ENCODE measurements around the gene PRKAG2.
"Not testable (repeated sequence)": the region's sequence is repeated elsewhere in the genome, so short reads cannot be mapped to it uniquely, and the experiment has no call there.

PRKAG2 gene

GRCh38 chr7:151849008-151849878 is 27.7 kb downstream of the PRKAG2 start:
- DNase-seq: no peak

- DNase-seq: no peak
Measured at GRCh38 chr7:151847681-151848081, 29.2 kb downstream of the PRKAG2 start.

- DNase-seq: no peak
Measured at GRCh38 chr7:151847136-151847535, 29.8 kb downstream of the PRKAG2 start.

GRCh38 chr7:151845412-151846205 is 31.3 kb downstream of the PRKAG2 start:
- DNase-seq: no peak

GRCh38 chr7:151844825-151845200 is 32.1 kb downstream of the PRKAG2 start:
- no peak for DNase-seq

- DNase-seq: no peak
Measured at GRCh38 chr7:151844071-151844824, 32.7 kb downstream of the PRKAG2 start.

- no peak for DNase-seq
Measured at GRCh38 chr7:151843181-151843580, 33.7 kb downstream of the PRKAG2 start.

- DNase-seq: not testable (repeated sequence)
Measured at GRCh38 chr7:151841395-151842051, 35.4 kb downstream of the PRKAG2 start.

- no peak for DNase-seq
Measured at GRCh38 chr7:151840088-151840910, 36.6 kb downstream of the PRKAG2 start.

- no peak for DNase-seq
Measured at GRCh38 chr7:151839451-151839921, 37.4 kb downstream of the PRKAG2 start.

- peak; percentile 10 for DNase-seq
Measured at GRCh38 chr7:151838861-151839381, 38.0 kb downstream of the PRKAG2 start.

- no peak for DNase-seq
Measured at GRCh38 chr7:151838072-151838471, 38.8 kb downstream of the PRKAG2 start.

- DNase-seq: no peak
Measured at GRCh38 chr7:151837285-151838042, 39.5 kb downstream of the PRKAG2 start.

- DNase-seq: no peak
Measured at GRCh38 chr7:151836927-151837205, 40.0 kb downstream of the PRKAG2 start.

- DNase-seq: no peak
Measured at GRCh38 chr7:151836191-151836926, 40.6 kb downstream of the PRKAG2 start.

- DNase-seq: no peak
Measured at GRCh38 chr7:151835636-151836035, 41.3 kb downstream of the PRKAG2 start.

- no peak for DNase-seq
Measured at GRCh38 chr7:151834271-151835035, 42.5 kb downstream of the PRKAG2 start.

- DNase-seq: no peak
Measured at GRCh38 chr7:151833691-151834090, 43.2 kb downstream of the PRKAG2 start.

- DNase-seq: no peak
Measured at GRCh38 chr7:151833213-151833651, 43.7 kb downstream of the PRKAG2 start.
